GM12878 (cell line): Measurements from ENCODE around the gene ADGRF1. TPM values are rescaled to one million over a fixed set of nuclear protein-coding genes. Genes with fewer than 3 reads are reported as not detected.

ENCODE experiments used
- ATAC-seq: fragments of 200-7000 bp; cut with Tn5 transposase; 3 replicates; pipeline ENCODE4 v1.9.1; 2020; ENCODE audit warnings: mild to moderate bottlenecking, moderate library complexity
- BruUV-seq: library from RNA; stranded (reverse); fragments of 400-500 nt; replicated peaks from 2 replicates; lab custom pipeline; 2021; lab: Mats Ljungman, UMichigan
- CTCF ChIA-PET: fragments of 300-600 bp; sonication (Branson Sonifier 250); formaldehyde crosslinking; extraction: SDS; loops from one replicate; lab custom pipeline; 2021; ENCODE audit warnings: inconsistent platforms; lab: Yijun Ruan, JAX
- POLR2A ChIA-PET: fragments of 350-600 bp; formaldehyde crosslinking; extraction: SDS; loops from one replicate; lab custom pipeline; 2021; ENCODE audit warnings: inconsistent platforms; lab: Charles Lee
- RAD21 ChIA-PET: fragments of 300-600 bp; sonication (Branson Sonifier 250); formaldehyde crosslinking; loops from one replicate; lab custom pipeline; 2023; ENCODE audit warnings: antibody characterized with exemption; ENCODE audit not compliant: unreplicated experiment; lab: Charles Lee
- SMC1A ChIA-PET: fragments of 300-600 bp; sonication (Branson Sonifier 250); formaldehyde crosslinking; loops from one replicate; lab custom pipeline; 2023; ENCODE audit not compliant: unreplicated experiment, uncharacterized antibody; lab: Charles Lee
- DNase-seq: peaks from one replicate; pipeline ENCODE4 v3.0.0-alpha.2; 2011; ENCODE audit warnings: low read depth, low spot score
- FAIRE-seq: peaks from 3 replicates; lab custom pipeline; 2011; peaks lifted over from hg19 to GRCh38; lab: Jason Lieb, UNC
- H2AFZ ChIP-seq: 2 replicates; pipeline ENCODE4 v1.6.0; 2011; ENCODE audit warnings: low read depth, low read length, control low read depth; ENCODE audit not compliant: control insufficient read depth
- H3K27ac ChIP-seq: 2 replicates; pipeline ENCODE4 v1.5.1; 2011; ENCODE audit warnings: control low read depth; ENCODE audit not compliant: control insufficient read depth, insufficient read depth
- H3K27me3 ChIP-seq, 2 experiments: replicated peaks in 1 of 2; 2 replicates each; pipeline versions ENCODE4 v1.6.0 to v1.6.1; 2011; ENCODE audit warnings: low read length in 1 of 2; ENCODE audit not compliant: control insufficient read depth in 2 of 2, insufficient read depth in 2 of 2
- H3K36me3 ChIP-seq, 2 experiments: 2 replicates each; pipeline ENCODE4 v1.5.1; 2011; ENCODE audit warnings: low read length in 1 of 2; ENCODE audit not compliant: control insufficient read depth in 2 of 2, insufficient read depth in 2 of 2
- H3K4me1 ChIP-seq: 2 replicates; pipeline ENCODE4 v1.6.1; 2011; ENCODE audit warnings: mild to moderate bottlenecking, low read length, moderate library complexity, mixed read lengths; ENCODE audit not compliant: control insufficient read depth, insufficient read depth
- H3K4me2 ChIP-seq: 2 replicates; pipeline ENCODE4 v1.6.0; 2011; ENCODE audit warnings: control low read depth; ENCODE audit not compliant: control insufficient read depth, insufficient read depth
- H3K4me3 ChIP-seq: fragments of 200-600 bp; sonication (generic); 2 replicates; pipeline ENCODE4 v1.5.1; 2016
- H3K79me2 ChIP-seq: 2 replicates; pipeline ENCODE4 v1.6.0; 2011; ENCODE audit warnings: low read length; ENCODE audit not compliant: control insufficient read depth, insufficient read depth
- H3K9ac ChIP-seq: 2 replicates; pipeline ENCODE4 v1.8.0; 2011; ENCODE audit warnings: low read length, control low read depth, mixed read lengths; ENCODE audit not compliant: control insufficient read depth, insufficient read depth
- H3K9me3 ChIP-seq: replicated peaks from 3 replicates; pipeline ENCODE4 v1.5.1; 2011; ENCODE audit warnings: mild to moderate bottlenecking, low read length; ENCODE audit not compliant: control insufficient read depth, insufficient read depth
- H4K20me1 ChIP-seq: 2 replicates; pipeline ENCODE4 v1.6.0; 2011; ENCODE audit not compliant: control insufficient read depth, insufficient read depth
- CBX5 ChIP-seq: sonication (generic); IDR thresholded peaks from 2 replicates; pipeline ENCODE4 v1.6.1; 2016; ENCODE audit warnings: low read depth, moderate library complexity, mild to moderate bottlenecking, inconsistent platforms
- CEBPB ChIP-seq, 2 experiments: fragments of 150-350 bp in 1 of 2; IDR thresholded peaks; 2 replicates each; pipeline ENCODE4 v1.6.1; 2012 to 2014; ENCODE audit warnings: low read depth in 2 of 2, low read length in 2 of 2, borderline replicate concordance in 1 of 2, inconsistent platforms in 1 of 2
- EZH2 ChIP-seq: IDR thresholded peaks from 2 replicates; pipeline ENCODE4 v1.6.1; 2012; ENCODE audit warnings: low read depth, mild to moderate bottlenecking, control low read depth, inconsistent platforms, low read length, borderline replicate concordance; ENCODE audit not compliant: control insufficient read depth
- IKZF2 ChIP-seq, 2 experiments: fragments of 450-650 bp; IDR thresholded peaks; 2 replicates each; pipeline ENCODE4 v1.6.1; 2017; ENCODE audit warnings: mild to moderate bottlenecking in 2 of 2, moderate library complexity in 2 of 2
- MXI1 ChIP-seq: fragments of 150-350 bp; IDR thresholded peaks from 2 replicates; pipeline ENCODE4 v1.6.1; 2011; ENCODE audit warnings: low read depth, mild to moderate bottlenecking, inconsistent platforms, low read length, improper control_type of control experiment
- NFYA ChIP-seq: IDR thresholded peaks from 2 replicates; pipeline ENCODE4 v1.6.1; 2011; ENCODE audit warnings: low read depth, mild to moderate bottlenecking, low read length, improper control_type of control experiment, borderline replicate concordance
- PAX8 ChIP-seq: fragments of 450-650 bp; IDR thresholded peaks from 2 replicates; pipeline ENCODE4 v1.6.1; 2017; ENCODE audit warnings: mild to moderate bottlenecking, moderate library complexity
- PML ChIP-seq: IDR thresholded peaks from 2 replicates; pipeline ENCODE4 v1.6.1; 2012; ENCODE audit warnings: low read length, inconsistent platforms
- RAD21 ChIP-seq: IDR thresholded peaks from 2 replicates; pipeline ENCODE4 v1.6.1; 2011; ENCODE audit warnings: mild to moderate bottlenecking, low read depth, low read length, moderate library complexity; ENCODE audit not compliant: insufficient read depth
- RELA ChIP-seq: fragments of 450-650 bp; IDR thresholded peaks from 2 replicates; pipeline ENCODE4 v1.8.0; 2014; ENCODE audit warnings: borderline replicate concordance; ENCODE audit not compliant: partially characterized antibody
- SMAD5 ChIP-seq: IDR thresholded peaks from 2 replicates; pipeline ENCODE4 v1.6.1; 2016; ENCODE audit warnings: antibody characterized with exemption, low read depth
- WGBS: methylation state at CpG from one replicate; pipeline ENCODE4 v1.1.6; 2016; ENCODE audit warnings: low lambda C conversion rate; ENCODE audit not compliant: insufficient replicate concordance, insufficient coverage; ENCODE audit errors: missing lambda C conversion rate; 5-methylcytosine and 5-hydroxymethylcytosine counted together
- in situ Hi-C: fragments of 300-500 bp; cut with MboI; formaldehyde crosslinking; loops from 9 replicates; pipeline ENCODE4 v1.14.3; 2018; ENCODE audit warnings: mixed read lengths
- intact Hi-C: fragments of 100-400 bp; cut with micrococcal nuclease; formaldehyde crosslinking; loops from one replicate; pipeline ENCODE4 v1.14.2; 2022; ENCODE audit not compliant: unreplicated experiment
- polyA plus RNA-seq, 11 experiments: library from polyadenylated mRNA; depleted of rRNA in 4 of 11; unstranded in 6 of 11; stranded (reverse) in 5 of 11; fragments of >200 nt; fragmentation: Nextera tagmentation in 4 of 11; fragmentation: Illumina TruSeq in 1 of 11; extraction: Ambion mirVana in 4 of 11; extraction: Trizol in 1 of 11; gene quantifications; 1 replicate in 1 of 11; 2 replicates in 10 of 11; pipeline versions ENCODE4 v1.2.1 to v1.2.3, GENCODE V29; 2011 to 2016; ENCODE audit warnings: inconsistent platforms in 2 of 11, missing spikeins in 2 of 11, low read depth in 1 of 11
- total RNA-seq, 4 experiments: library from RNA; depleted of rRNA in 3 of 4; stranded (reverse); fragments of >200 nt in 3 of 4; fragmentation: Illumina TruSeq in 1 of 4; extraction: Trizol in 1 of 4; gene quantifications; 2 replicates each; pipeline versions ENCODE4 v1.2.1 to v1.2.3, GENCODE V29; 2013 to 2021

Gene ADGRF1
- total and polyA plus RNA-seq, 10 of the 15 experiments (the other 5 are each of a cell fraction or from before 2014, with no cell fraction given) = 0.05 TPM; not detected in 9

GRCh38 chr6:47084610-47085009 is 42.5 kb upstream of the ADGRF1 start:
- WGBS = 8% methylated on average over 2 of the region's 2 CpGs
- Histone ChIP-seq H3K4me3 (no peak overlapping the region), H3K27ac (no peak overlapping the region), H4K20me1 (no peaks in the 10 kb centered on the region)
- TF ChIP-seq IKZF2 (IDR thresholded peaks at IDR 0.05) (no peak), PAX8 (no peak), PML (no peak), RELA (no peak), SMAD5 (no peak), CBX5 (no peak), MXI1 (no peak)
- TF ChIP-seq, all 136 proteins: peak for 0
- CTCF ChIA-PET = no interaction called here
- SMC1A ChIA-PET = no interaction called here
- in situ Hi-C loops = no loop called here
- FAIRE-seq = no peak
- H3K9me3 ChIP-seq = no peaks in the 10 kb centered on the region
- no peak overlapping the region for H3K4me2 ChIP-seq
- POLR2A ChIA-PET = no interaction called here
- no peaks in the 10 kb centered on the region for H3K4me1 ChIP-seq
- no peaks in the 10 kb centered on the region for H3K79me2 ChIP-seq
- intact Hi-C loops = no loop called here
- H2AFZ ChIP-seq = no peak overlapping the region
- ATAC-seq = no peak
- H3K9ac ChIP-seq = no peak overlapping the region
- RAD21 ChIA-PET = no interaction called here
- no peak for DNase-seq
- no peaks in the 10 kb centered on the region; a peak in 2 of 4 replicates for H3K27me3 ChIP-seq
- no TSS peak for BruUV-seq
- no peaks in the 10 kb centered on the region for H3K36me3 ChIP-seq

GRCh38 chr6:47083586-47084047 is 41.5 kb upstream of the ADGRF1 start:
- CTCF ChIA-PET = interaction anchor here (1.1 to 1.6 kb wide), 2 partner anchors 11 to 227 kb away, joined by 3 to 4 read pairs; no protein-coding TSS in a partner anchor
- H3K9me3 ChIP-seq = no peaks in the 10 kb centered on the region
- H3K79me2 ChIP-seq = no peaks in the 10 kb centered on the region
- intact Hi-C loops = no loop called here
- no peak overlapping the region for H3K9ac ChIP-seq
- RAD21 ChIA-PET = no interaction called here
- no peak overlapping the region for H3K4me2 ChIP-seq
- no peak overlapping the region for H3K27ac ChIP-seq
- SMC1A ChIA-PET = no interaction called here
- no peaks in the 10 kb centered on the region; a peak in 2 of 4 replicates for H3K27me3 ChIP-seq
- H2AFZ ChIP-seq = no peak overlapping the region
- no peaks in the 10 kb centered on the region for H3K36me3 ChIP-seq
- FAIRE-seq = no peak
- TF ChIP-seq CEBPB (IDR thresholded peaks at IDR 0.05; ENCODE audit: borderline replicate concordance in 1 of 2, low read depth in 2 of 2, low read length in 2 of 2) = no peak
- TF ChIP-seq EZH2 = no peak
- TF ChIP-seq RAD21 = no peak
- TF ChIP-seq SMAD5 = no peak
- no peak for TF ChIP-seq NFYA
- H3K4me1 ChIP-seq = no peaks in the 10 kb centered on the region
- in situ Hi-C loops = no loop called here
- DNase-seq = no peak
- H4K20me1 ChIP-seq = no peaks in the 10 kb centered on the region
- no TSS peak for BruUV-seq
- no peak for ATAC-seq
- no peak overlapping the region for H3K4me3 ChIP-seq
- POLR2A ChIA-PET = no interaction called here
- 27% methylated on average over 3 of the region's 3 CpGs for WGBS
